ENCODE measurements around the gene TSPAN5. TPM values are rescaled to one million over a fixed set of nuclear protein-coding genes. Genes with fewer than 3 reads are reported as not detected.

Gene TSPAN5
- total and polyA plus RNA-seq, 2 of the 4 experiments (the other 2 are of a cell fraction) = 64.8 to 79.6 TPM

- no peak overlapping the region for H2AK5ac ChIP-seq (ENCODE audit: low read depth, low read length)
- no peaks in the 10 kb centered on the region for H4K20me1 ChIP-seq (ENCODE audit: insufficient read depth, low read length)
- H3K36me3 ChIP-seq (ENCODE audit: control insufficient read depth, insufficient read depth, low read length) = no peaks in the 10 kb centered on the region
- H3K14ac ChIP-seq (replicated peaks; ENCODE audit: low read depth, low read length) = peak overlapping the region; percentile 62; the same call in 1 of the 2 replicates
- no peak overlapping the region for H4K91ac ChIP-seq (ENCODE audit: insufficient read depth, low read depth, low read length)
- H2BK120ac ChIP-seq (ENCODE audit: low read depth, low read length) = no peak overlapping the region
- H2BK15ac ChIP-seq (ENCODE audit: low read depth, low read length) = no peak overlapping the region
- no peak overlapping the region for H3K9ac ChIP-seq (ENCODE audit: low read depth, low read length)
- DNase-seq (peak; percentile 32), ATAC-seq (ENCODE audit: low read depth) (no peak)
- 0 out of 2 replicates have a peak, but pooled peaks cover 2% of the 10 kb centered on the region for H3K9me1 ChIP-seq (ENCODE audit: insufficient read depth, low read length)
- no peak for TF ChIP-seq MAZ (IDR thresholded peaks at IDR 0.05; ENCODE audit: borderline replicate concordance, low read depth, low read length)
- TF ChIP-seq NFE2L2 (IDR thresholded peaks at IDR 0.05; ENCODE audit: low read depth, low read length) = no peak
- TF ChIP-seq RCOR1 (IDR thresholded peaks at IDR 0.05; ENCODE audit: insufficient replicate concordance, low read length) = no peak
- TF ChIP-seq, protein P1, sequence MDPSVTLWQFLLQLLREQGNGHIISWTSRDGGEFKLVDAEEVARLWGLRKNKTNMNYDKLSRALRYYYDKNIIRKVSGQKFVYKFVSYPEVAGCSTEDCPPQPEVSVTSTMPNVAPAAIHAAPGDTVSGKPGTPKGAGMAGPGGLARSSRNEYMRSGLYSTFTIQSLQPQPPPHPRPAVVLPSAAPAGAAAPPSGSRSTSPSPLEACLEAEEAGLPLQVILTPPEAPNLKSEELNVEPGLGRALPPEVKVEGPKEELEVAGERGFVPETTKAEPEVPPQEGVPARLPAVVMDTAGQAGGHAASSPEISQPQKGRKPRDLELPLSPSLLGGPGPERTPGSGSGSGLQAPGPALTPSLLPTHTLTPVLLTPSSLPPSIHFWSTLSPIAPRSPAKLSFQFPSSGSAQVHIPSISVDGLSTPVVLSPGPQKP (IDR thresholded peaks at IDR 0.05; ENCODE audit: borderline replicate concordance, low read depth, low read length) = no peak
- no peak for TF ChIP-seq MXI1 (IDR thresholded peaks at IDR 0.05; ENCODE audit: borderline replicate concordance, low read depth, low read length)
- no peak for TF ChIP-seq RAD21 (IDR thresholded peaks at IDR 0.05; ENCODE audit: low read length)
- no peak for TF ChIP-seq CEBPB (IDR thresholded peaks at IDR 0.05; ENCODE audit: low read depth, low read length)
- TF ChIP-seq SMC3 (IDR thresholded peaks at IDR 0.05; ENCODE audit: low read depth, low read length) = no peak
- TF ChIP-seq MAFK (IDR thresholded peaks at IDR 0.05; ENCODE audit: low read depth, low read length) = no peak
- no peak for TF ChIP-seq BHLHE40 (IDR thresholded peaks at IDR 0.05; ENCODE audit: low read depth, low read length)
- TF ChIP-seq FOS (IDR thresholded peaks at IDR 0.05; ENCODE audit: low read depth, low read length) = no peak
- TF ChIP-seq, protein P2, sequence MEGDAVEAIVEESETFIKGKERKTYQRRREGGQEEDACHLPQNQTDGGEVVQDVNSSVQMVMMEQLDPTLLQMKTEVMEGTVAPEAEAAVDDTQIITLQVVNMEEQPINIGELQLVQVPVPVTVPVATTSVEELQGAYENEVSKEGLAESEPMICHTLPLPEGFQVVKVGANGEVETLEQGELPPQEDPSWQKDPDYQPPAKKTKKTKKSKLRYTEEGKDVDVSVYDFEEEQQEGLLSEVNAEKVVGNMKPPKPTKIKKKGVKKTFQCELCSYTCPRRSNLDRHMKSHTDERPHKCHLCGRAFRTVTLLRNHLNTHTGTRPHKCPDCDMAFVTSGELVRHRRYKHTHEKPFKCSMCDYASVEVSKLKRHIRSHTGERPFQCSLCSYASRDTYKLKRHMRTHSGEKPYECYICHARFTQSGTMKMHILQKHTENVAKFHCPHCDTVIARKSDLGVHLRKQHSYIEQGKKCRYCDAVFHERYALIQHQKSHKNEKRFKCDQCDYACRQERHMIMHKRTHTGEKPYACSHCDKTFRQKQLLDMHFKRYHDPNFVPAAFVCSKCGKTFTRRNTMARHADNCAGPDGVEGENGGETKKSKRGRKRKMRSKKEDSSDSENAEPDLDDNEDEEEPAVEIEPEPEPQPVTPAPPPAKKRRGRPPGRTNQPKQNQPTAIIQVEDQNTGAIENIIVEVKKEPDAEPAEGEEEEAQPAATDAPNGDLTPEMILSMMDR (conservative IDR thresholded peaks at IDR 0.05; ENCODE audit: low read depth, low read length) = no peak
- no peak for TF ChIP-seq POLR2A (IDR thresholded peaks at IDR 0.05; ENCODE audit: low read depth, low read length)
- no peak for TF ChIP-seq RFX5 (IDR thresholded peaks at IDR 0.05; ENCODE audit: low read depth, low read length)
- TF ChIP-seq, protein P3, sequence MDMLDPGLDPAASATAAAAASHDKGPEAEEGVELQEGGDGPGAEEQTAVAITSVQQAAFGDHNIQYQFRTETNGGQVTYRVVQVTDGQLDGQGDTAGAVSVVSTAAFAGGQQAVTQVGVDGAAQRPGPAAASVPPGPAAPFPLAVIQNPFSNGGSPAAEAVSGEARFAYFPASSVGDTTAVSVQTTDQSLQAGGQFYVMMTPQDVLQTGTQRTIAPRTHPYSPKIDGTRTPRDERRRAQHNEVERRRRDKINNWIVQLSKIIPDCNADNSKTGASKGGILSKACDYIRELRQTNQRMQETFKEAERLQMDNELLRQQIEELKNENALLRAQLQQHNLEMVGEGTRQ (IDR thresholded peaks at IDR 0.05; ENCODE audit: low read depth, low read length) = no peak
- no peak for TF ChIP-seq CHD1 (IDR thresholded peaks at IDR 0.05; ENCODE audit: low read depth, low read length)
- no peak overlapping the region for H4K5ac ChIP-seq (ENCODE audit: low read depth, low read length)
- peaks cover 5% of the 10 kb centered on the region; the same call in 1 of the 2 replicates for H3K4me1 ChIP-seq (ENCODE audit: control insufficient read depth, insufficient read depth, low read length)
- ChIA-PET CTCF (interaction anchor here (0.6 to 0.8 kb wide), 2 partner anchors 22 to 47 kb away, joined by 3 to 4 read pairs; no protein-coding TSS in a partner anchor), POLR2A (ENCODE audit: unreplicated experiment) (no interaction called here)
- H3K4ac ChIP-seq (ENCODE audit: low read depth, low read length) = no peak overlapping the region
- no peak overlapping the region for H3K4me2 ChIP-seq (ENCODE audit: low read depth, low read length)
- no peak overlapping the region for H3K56ac ChIP-seq (ENCODE audit: extremely low read depth, insufficient read depth, low read length)
- H2BK20ac ChIP-seq (ENCODE audit: low read depth, low read length) = no peak overlapping the region
- no peak overlapping the region for H2AK9ac ChIP-seq (replicated peaks; ENCODE audit: low read depth, low read length, poor library complexity)
- no peaks in the 10 kb centered on the region for H3K27me3 ChIP-seq (ENCODE audit: control insufficient read depth, insufficient read depth, low read length)
- H2BK5ac ChIP-seq (ENCODE audit: low read depth, low read length, poor library complexity, severe bottlenecking) = no peak overlapping the region
- H2AFZ ChIP-seq (replicated peaks; ENCODE audit: low read length, poor library complexity) = no peak overlapping the region
- H4K8ac ChIP-seq (ENCODE audit: low read depth in 2 of 2, low read length in 2 of 2) = no peak overlapping the region
- dilution Hi-C loops (cut with HindIII; ENCODE audit: low sequenced_read_pairs, unreplicated experiment) = no loop called here
- H3K23ac ChIP-seq (ENCODE audit: low read depth, low read length) = no peak overlapping the region
- no peaks in the 10 kb centered on the region for H3K79me1 ChIP-seq (ENCODE audit: low read depth in 1 of 2, low read length in 2 of 2)
- no peak overlapping the region for H3K27ac ChIP-seq (ENCODE audit: insufficient read depth, low read length)
- no peak overlapping the region for H3K18ac ChIP-seq (ENCODE audit: low read depth, low read length)
- WGBS, 2 experiments (ENCODE audit: extremely low coverage in 2 of 2, insufficient read length in 1 of 2) = 100% methylated on average over 2 of the region's 3 CpGs; no CpG with 5 or more reads in 1 of the 2 experiments
- in situ Hi-C loops (cut with MboI; ENCODE audit: low sequenced_read_pairs) = no loop called here
- no peaks in the 10 kb centered on the region for H3K9me3 ChIP-seq (ENCODE audit: control insufficient read depth, insufficient read depth, low read length)
- intact Hi-C loops (cut with micrococcal nuclease) = no loop called here
- H3K4me3 ChIP-seq (ENCODE audit: insufficient read depth, low read depth, low read length) = no peak overlapping the region
- no TSS peak for BruUV-seq (replicated peaks)
Measured at GRCh38 chr4:98677799-98678198, 19.4 kb upstream of the TSPAN5 start.

Data from IMR-90 (cell line).